ENCODE results near the gene COPS7A. TPM values are rescaled to one million over a fixed set of nuclear protein-coding genes. Genes with fewer than 3 reads are reported as not detected.
A peak's percentile ranks its signal among the peaks of the same experiment; 100 is the strongest.

Gene COPS7A
- total and polyA plus RNA-seq, 9 of the 15 experiments (the other 6 are each of a cell fraction or from before 2014, with no cell fraction given) = 12.7 to 36.0 (median 24.3) TPM

DNA sequence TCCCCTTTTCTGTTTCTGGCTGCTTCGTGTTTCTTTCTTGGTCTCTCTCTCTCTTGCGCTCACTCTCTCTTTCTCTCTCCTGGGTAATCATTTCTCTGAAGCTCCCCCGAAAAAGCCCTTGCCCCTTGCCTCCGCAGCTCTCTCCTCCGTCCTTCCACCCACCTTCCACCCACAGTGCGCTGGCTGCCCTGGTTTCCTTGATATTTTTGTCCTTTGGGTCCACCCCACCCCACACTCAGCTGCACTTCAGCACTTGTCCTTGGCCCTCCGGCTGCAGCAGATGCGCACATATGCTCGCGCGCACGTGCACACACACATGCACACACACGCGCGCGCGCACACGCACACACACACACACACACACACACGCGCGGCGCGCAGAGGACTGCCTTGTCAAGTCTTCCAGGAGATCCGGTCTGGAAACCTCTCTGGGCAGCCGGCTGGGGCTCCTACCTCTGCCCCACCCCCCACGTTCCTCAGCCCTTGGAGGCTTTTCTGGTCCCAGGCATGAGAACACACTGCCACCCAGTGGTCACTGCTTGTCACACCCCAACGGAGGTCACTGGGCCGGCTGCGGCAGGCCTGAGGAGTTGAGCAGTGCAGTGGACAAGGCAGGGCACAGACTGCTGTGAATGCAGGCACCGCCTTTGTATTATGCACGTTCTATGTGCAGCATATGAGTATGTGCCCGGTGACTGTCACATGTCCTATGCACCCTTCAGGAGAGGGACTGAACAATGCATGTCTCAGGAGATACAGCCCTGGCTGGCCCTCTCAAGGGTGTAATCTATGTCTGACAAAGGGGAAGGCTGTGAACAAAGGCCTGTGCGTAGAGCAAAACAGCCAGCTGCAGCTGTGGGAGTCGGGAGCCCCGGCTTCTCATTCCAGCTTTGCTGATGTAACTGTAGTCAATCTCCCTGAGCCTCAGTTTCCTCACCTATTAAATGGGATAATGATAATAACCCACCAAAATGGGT lies 55.0 kb downstream of the COPS7A start (continued):
- TF ChIP-seq RERE (CRISPR knock-in tag; IDR thresholded peaks at IDR 0.05; ENCODE audit: borderline replicate concordance) = no peak
- no peak for TF ChIP-seq ZNF780A (CRISPR knock-in tag; IDR thresholded peaks at IDR 0.05)
- no peak for TF ChIP-seq ZNF274 (IDR thresholded peaks at IDR 0.05; ENCODE audit: borderline replicate concordance, low read depth, low read length)
- no peak for TF ChIP-seq TBP (optimal IDR thresholded peaks at IDR 0.05; ENCODE audit: low read depth, low read length)
- peak; percentile 28 to 33; a peak in 2 of 4 replicates for TF ChIP-seq TBL1XR1 (IDR thresholded peaks at IDR 0.05; ENCODE audit: low read length in 2 of 2)
- no peak for TF ChIP-seq RBM14 (IDR thresholded peaks at IDR 0.05; ENCODE audit: borderline replicate concordance, insufficient read depth, low read depth, low read length)
- TF ChIP-seq ILK (tag; IDR thresholded peaks at IDR 0.05; ENCODE audit: borderline replicate concordance, low read depth) = no peak
- TF ChIP-seq ASH1L (IDR thresholded peaks at IDR 0.05; ENCODE audit: borderline replicate concordance, low read depth, partially characterized antibody) = no peak
- no peak for TF ChIP-seq CREBBP (IDR thresholded peaks at IDR 0.05; ENCODE audit: low read depth, low read length)
- peak; percentile 84; the same call in 1 of the 2 replicates for TF ChIP-seq HLTF (IDR thresholded peaks at IDR 0.05)
- TF ChIP-seq U2AF2 (optimal IDR thresholded peaks at IDR 0.05; ENCODE audit: low read depth, low read length) = no peak
- no peak for TF ChIP-seq SMAD2 (IDR thresholded peaks at IDR 0.05; ENCODE audit: low read depth, low read length)
- TF ChIP-seq STAG1 (CRISPR knock-in tag; IDR thresholded peaks at IDR 0.05; ENCODE audit: borderline replicate concordance) = peak; percentile 46; the same call in 1 of the 2 replicates
- no peak for TF ChIP-seq RBM39 (optimal IDR thresholded peaks at IDR 0.05; ENCODE audit: low read depth, low read length)
- TF ChIP-seq, protein P1, sequence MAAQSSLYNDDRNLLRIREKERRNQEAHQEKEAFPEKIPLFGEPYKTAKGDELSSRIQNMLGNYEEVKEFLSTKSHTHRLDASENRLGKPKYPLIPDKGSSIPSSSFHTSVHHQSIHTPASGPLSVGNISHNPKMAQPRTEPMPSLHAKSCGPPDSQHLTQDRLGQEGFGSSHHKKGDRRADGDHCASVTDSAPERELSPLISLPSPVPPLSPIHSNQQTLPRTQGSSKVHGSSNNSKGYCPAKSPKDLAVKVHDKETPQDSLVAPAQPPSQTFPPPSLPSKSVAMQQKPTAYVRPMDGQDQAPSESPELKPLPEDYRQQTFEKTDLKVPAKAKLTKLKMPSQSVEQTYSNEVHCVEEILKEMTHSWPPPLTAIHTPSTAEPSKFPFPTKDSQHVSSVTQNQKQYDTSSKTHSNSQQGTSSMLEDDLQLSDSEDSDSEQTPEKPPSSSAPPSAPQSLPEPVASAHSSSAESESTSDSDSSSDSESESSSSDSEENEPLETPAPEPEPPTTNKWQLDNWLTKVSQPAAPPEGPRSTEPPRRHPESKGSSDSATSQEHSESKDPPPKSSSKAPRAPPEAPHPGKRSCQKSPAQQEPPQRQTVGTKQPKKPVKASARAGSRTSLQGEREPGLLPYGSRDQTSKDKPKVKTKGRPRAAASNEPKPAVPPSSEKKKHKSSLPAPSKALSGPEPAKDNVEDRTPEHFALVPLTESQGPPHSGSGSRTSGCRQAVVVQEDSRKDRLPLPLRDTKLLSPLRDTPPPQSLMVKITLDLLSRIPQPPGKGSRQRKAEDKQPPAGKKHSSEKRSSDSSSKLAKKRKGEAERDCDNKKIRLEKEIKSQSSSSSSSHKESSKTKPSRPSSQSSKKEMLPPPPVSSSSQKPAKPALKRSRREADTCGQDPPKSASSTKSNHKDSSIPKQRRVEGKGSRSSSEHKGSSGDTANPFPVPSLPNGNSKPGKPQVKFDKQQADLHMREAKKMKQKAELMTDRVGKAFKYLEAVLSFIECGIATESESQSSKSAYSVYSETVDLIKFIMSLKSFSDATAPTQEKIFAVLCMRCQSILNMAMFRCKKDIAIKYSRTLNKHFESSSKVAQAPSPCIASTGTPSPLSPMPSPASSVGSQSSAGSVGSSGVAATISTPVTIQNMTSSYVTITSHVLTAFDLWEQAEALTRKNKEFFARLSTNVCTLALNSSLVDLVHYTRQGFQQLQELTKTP (IDR thresholded peaks at IDR 0.05; ENCODE audit: low read depth in 1 of 2, partially characterized antibody in 2 of 2) = no peak
- no peak for TF ChIP-seq GATAD2B (IDR thresholded peaks at IDR 0.05; ENCODE audit: borderline replicate concordance)
- TF ChIP-seq ZNF75A (CRISPR knock-in tag; IDR thresholded peaks at IDR 0.05) = no peak
- TF ChIP-seq L3MBTL2 (IDR thresholded peaks at IDR 0.05) = peak; percentile 73; the same call in 1 of the 2 replicates

Data from K562 (cell line).